Duodenal mucosa (tissue), 2 donors: ENCODE measurements around the gene ACAD9.

Experiments used
- H3K27ac ChIP-seq: one replicate; pipeline ENCODE4 v1.7.0; 2013; ENCODE audit warnings: low read depth, low read length
- H3K27me3 ChIP-seq, 2 donors: one replicate each; pipeline ENCODE4 v1.7.0; 2013; ENCODE audit warnings: low read length in 2 of 2, control low read depth in 1 of 2; ENCODE audit not compliant: insufficient read depth in 2 of 2, control insufficient read depth in 1 of 2
- H3K36me3 ChIP-seq, 2 donors: one replicate each; pipeline ENCODE4 v1.7.0; 2013; ENCODE audit warnings: low read length in 2 of 2, control low read depth in 1 of 2; ENCODE audit not compliant: insufficient read depth in 2 of 2, control insufficient read depth in 1 of 2
- H3K4me1 ChIP-seq, 2 donors: one replicate each; pipeline ENCODE4 v1.7.0; 2013; ENCODE audit warnings: low read length in 2 of 2, control low read depth in 1 of 2; ENCODE audit not compliant: insufficient read depth in 2 of 2, control insufficient read depth in 1 of 2
- H3K4me3 ChIP-seq, 2 donors: one replicate each; pipeline ENCODE4 v1.7.0; 2013; ENCODE audit warnings: low read length in 2 of 2, low read depth in 1 of 2
- H3K9ac ChIP-seq, 2 donors: one replicate each; pipeline ENCODE4 v1.7.0; 2013; ENCODE audit warnings: low read length in 2 of 2, low read depth in 1 of 2
- H3K9me3 ChIP-seq, 2 donors: one replicate each; pipeline ENCODE4 v1.7.0; 2013; ENCODE audit warnings: low read length in 2 of 2, control low read depth in 1 of 2; ENCODE audit not compliant: control insufficient read depth in 1 of 2

The ACAD9 gene

DNA sequence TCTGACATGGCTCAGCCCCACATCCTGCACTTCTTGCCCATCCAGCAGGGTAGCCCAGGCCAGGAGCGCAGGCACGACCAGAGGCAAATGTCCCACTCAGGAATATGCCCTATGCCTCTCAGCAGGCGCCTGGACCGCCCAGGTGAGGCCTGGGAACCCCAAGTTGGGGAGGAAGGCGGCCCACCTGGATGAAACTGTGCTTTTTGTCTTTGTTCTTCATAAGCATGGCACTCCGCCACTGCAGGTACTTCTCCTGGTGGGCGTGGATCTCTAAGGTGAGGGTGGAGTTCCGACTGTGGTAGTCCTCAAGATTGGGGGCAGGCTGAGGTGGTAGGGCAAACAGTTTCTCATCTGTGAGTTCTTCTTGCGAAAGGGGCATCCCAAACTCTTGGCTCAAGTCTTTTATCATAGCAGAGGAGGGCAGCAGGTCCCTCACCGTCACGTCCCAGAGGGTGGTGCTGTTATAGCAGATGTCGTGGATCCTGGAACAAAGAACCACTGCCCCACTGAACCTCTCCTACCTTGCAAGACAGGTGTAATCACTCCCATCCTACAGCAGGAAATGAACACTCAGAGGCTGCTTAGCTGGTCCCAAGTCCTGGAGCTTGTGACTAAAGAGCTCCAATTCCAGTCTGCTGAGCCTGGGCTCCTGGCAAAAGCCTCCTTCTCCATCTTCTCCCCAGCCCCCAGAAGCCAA is 53.2 kb downstream of the ACAD9 start:
- Histone ChIP-seq H3K4me3 (no peak overlapping the region), H3K36me3 (no peaks in the 10 kb centered on the region), H3K27ac (no peak overlapping the region), H3K27me3 (peaks cover 0 to 3% of the 10 kb centered on the region in 2 donors), H3K4me1 (no peaks in the 10 kb centered on the region), H3K9ac (no peak overlapping the region), H3K9me3 (peaks cover 0 to 4% of the 10 kb centered on the region in 2 donors)

DNA sequence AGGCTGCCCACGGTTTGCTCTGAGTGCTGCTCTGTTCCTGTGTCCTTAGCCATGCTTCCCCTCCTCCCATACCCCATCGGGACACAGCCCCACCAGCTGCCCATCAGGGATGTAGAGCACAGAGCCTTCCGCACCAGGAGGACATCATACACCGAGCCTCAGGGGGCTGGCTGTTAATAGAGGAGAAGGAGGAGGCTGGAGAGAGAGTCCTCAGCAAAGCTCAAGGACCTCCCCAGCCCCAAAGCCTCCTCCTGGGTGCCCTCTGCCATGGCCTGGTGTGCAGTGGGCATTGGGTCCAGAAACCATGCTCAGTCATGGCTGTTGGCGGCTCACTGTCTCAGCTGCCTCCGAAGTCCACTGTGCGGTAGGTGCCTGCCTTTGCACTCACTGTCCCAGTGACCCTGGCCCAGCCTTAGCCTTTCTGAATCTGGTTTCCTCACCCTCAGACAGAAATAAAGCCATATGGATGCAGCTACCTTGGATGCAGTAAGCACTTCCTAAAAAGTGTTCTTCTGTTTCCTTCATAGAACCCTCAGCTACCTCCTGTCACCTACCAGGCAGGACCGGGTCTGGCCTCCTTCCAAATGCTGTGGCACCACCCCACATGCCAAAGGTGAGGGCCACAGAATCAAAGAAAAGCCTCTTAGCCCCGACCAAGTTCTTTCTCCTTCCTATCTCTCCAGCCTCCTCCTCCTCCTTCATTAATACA is 53.9 kb downstream of the ACAD9 start:
- Histone ChIP-seq H3K9me3 (peaks cover 0 to 4% of the 10 kb centered on the region in 2 donors), H3K4me1 (no peaks in the 10 kb centered on the region), H3K27me3 (peaks cover 0 to 3% of the 10 kb centered on the region in 2 donors), H3K27ac (no peak overlapping the region), H3K9ac (no peak overlapping the region), H3K36me3 (no peaks in the 10 kb centered on the region), H3K4me3 (no peak overlapping the region)

- H3K36me3 ChIP-seq, result no peaks in the 10 kb centered on the region
- no peaks in the 10 kb centered on the region for H3K4me1 ChIP-seq
- H3K27ac ChIP-seq, result no peak overlapping the region
- H3K4me3 ChIP-seq, result no peak overlapping the region
- peaks cover 0 to 4% of the 10 kb centered on the region in 2 donors for H3K9me3 ChIP-seq
- H3K27me3 ChIP-seq, result peaks cover 0 to 3% of the 10 kb centered on the region in 2 donors
- H3K9ac ChIP-seq, result no peak overlapping the region
Observed at GRCh38 chr3:128933922-128934253, 54.5 kb downstream of the ACAD9 start.

GRCh38 chr3:128935922-128936321 is 56.5 kb downstream of the ACAD9 start:
- no peak overlapping the region for H3K4me3 ChIP-seq
- no peak overlapping the region for H3K9ac ChIP-seq
- H3K27me3 ChIP-seq, result peaks cover 0 to 3% of the 10 kb centered on the region in 2 donors
- H3K4me1 ChIP-seq, result no peaks in the 10 kb centered on the region
- H3K9me3 ChIP-seq, result no peaks in the 10 kb centered on the region
- H3K27ac ChIP-seq, result no peak overlapping the region
- H3K36me3 ChIP-seq, result no peaks in the 10 kb centered on the region

DNA sequence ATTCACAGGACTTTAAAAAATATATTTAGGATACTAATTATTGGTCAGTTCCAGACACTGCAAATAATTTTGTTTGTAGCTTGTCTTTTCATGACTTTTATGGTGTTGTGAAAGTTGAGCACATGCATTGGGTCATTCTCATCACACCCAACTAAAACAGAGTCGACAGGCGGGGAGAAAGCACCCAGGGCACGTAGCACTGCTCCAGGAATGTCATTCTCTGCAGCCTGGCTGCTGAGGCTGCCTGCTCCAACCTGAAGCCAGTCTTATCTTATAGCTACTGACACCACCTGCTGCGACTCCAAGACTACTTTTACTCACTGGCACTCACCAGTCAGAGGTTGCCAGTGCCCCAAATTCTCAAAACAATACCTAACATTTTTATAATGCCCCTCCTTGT is 56.9 kb downstream of the ACAD9 start:
- H3K9ac ChIP-seq, result no peak overlapping the region
- H3K4me1 ChIP-seq, result no peaks in the 10 kb centered on the region
- no peak overlapping the region for H3K4me3 ChIP-seq
- no peak overlapping the region for H3K27ac ChIP-seq
- H3K27me3 ChIP-seq, result peaks cover 0 to 3% of the 10 kb centered on the region in 2 donors
- H3K9me3 ChIP-seq, result no peaks in the 10 kb centered on the region
- no peaks in the 10 kb centered on the region for H3K36me3 ChIP-seq

- no peaks in the 10 kb centered on the region for H3K36me3 ChIP-seq
- H3K4me1 ChIP-seq, result peaks cover 0 to 7% of the 10 kb centered on the region in 2 donors
- no peaks in the 10 kb centered on the region for H3K27me3 ChIP-seq
- H3K9ac ChIP-seq, result no peak overlapping the region
- H3K27ac ChIP-seq, result no peak overlapping the region
- no peak overlapping the region for H3K4me3 ChIP-seq
- H3K9me3 ChIP-seq, result no peaks in the 10 kb centered on the region
Observed at GRCh38 chr3:128940252-128940651, 60.8 kb downstream of the ACAD9 start.

DNA sequence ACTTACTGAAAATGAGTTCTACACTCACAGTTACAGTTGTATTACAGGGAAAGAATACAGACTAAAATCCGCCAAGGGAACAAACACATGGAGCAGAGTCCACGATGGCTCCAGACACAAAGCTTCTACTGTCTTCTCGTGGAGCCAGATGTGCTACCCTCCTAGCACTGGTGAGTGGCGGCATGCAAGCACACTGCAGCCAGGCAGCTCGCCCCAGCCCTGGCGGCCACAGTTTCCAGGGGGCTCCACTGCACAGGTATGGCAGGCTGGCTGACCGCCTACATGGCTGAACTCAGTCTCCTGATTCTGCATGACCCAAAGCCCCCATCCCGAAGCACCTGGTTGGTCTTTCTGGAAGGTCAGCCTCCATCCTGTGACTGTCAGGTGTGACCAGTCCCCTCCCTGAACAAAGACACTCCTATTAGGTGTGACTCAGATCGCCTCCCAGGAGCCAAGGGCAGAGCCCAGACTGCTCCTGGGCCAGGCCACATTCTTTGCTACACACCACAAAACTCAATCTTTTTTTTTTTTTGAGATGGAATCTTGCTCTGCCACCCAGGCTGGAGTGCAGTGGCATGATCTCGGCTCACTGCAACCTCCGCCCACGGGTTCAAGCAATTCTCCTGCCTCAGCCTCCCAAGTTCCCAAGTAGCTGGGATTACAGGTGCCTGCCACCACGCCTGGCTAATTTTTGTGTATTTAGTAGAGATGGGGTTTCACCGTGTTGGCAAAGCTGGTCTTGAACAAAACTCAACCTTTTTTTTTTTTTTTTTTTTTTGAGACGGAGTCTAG is 62.9 kb downstream of the ACAD9 start:
- no peaks in the 10 kb centered on the region for H3K36me3 ChIP-seq
- H3K9ac ChIP-seq, result no peak overlapping the region
- H3K27ac ChIP-seq, result no peak overlapping the region
- H3K9me3 ChIP-seq, result no peaks in the 10 kb centered on the region
- H3K4me3 ChIP-seq, result no peak overlapping the region
- H3K4me1 ChIP-seq, result peaks cover 0 to 7% of the 10 kb centered on the region in 2 donors
- no peaks in the 10 kb centered on the region for H3K27me3 ChIP-seq

- no peaks in the 10 kb centered on the region for H3K9me3 ChIP-seq
Observed at GRCh38 chr3:128945041-128945877, 65.8 kb downstream of the ACAD9 start.

GRCh38 chr3:128945878-128946175 is 66.4 kb downstream of the ACAD9 start:
- Histone ChIP-seq H3K4me3 (no peak overlapping the region), H3K36me3 (no peaks in the 10 kb centered on the region), H3K9me3 (no peaks in the 10 kb centered on the region), H3K9ac (no peak overlapping the region), H3K27ac (no peak overlapping the region), H3K4me1 (peaks cover 0 to 7% of the 10 kb centered on the region in 2 donors), H3K27me3 (no peaks in the 10 kb centered on the region)

More at GRCh38 chr3:128945041-128945877, 65.8 kb downstream of the ACAD9 start:
- Histone ChIP-seq H3K27ac (no peak overlapping the region), H3K4me3 (no peak overlapping the region), H3K4me1 (peaks cover 0 to 7% of the 10 kb centered on the region in 2 donors), H3K36me3 (no peaks in the 10 kb centered on the region), H3K27me3 (no peaks in the 10 kb centered on the region), H3K9ac (no peak overlapping the region)
